Natural killer cell (primary cell): ENCODE data around the gene FBXO10. TPM values are rescaled to one million over a fixed set of nuclear protein-coding genes. Genes with fewer than 3 reads are reported as not detected.

Experiments
- ATAC-seq, 3 donors: fragments of 150-1000 bp in 2 of 3; fragments of 200-7000 bp in 1 of 3; cut with Tn5 transposase; 1 replicate in 1 of 3; 2 replicates in 2 of 3; pipeline ENCODE4 v1.10.0; 2021; ENCODE audit warnings: mild to moderate bottlenecking in 2 of 3, moderate library complexity in 2 of 3
- DNase-seq, 2 donors: peaks; one replicate each; pipeline versions ENCODE4 v3.0.0 to v3.0.0-alpha.2; 2013 to 2021; ENCODE audit warnings: mixed read lengths in 1 of 2
- H3K27ac ChIP-seq: one replicate; pipeline ENCODE4 v1.5.1; 2013; ENCODE audit warnings: mild to moderate bottlenecking, low read length
- H3K27me3 ChIP-seq: one replicate; pipeline ENCODE4 v1.6.1; 2013; ENCODE audit warnings: low read length; ENCODE audit not compliant: control insufficient read depth, insufficient read depth
- H3K36me3 ChIP-seq: one replicate; pipeline ENCODE4 v1.6.1; 2013; ENCODE audit warnings: low read length; ENCODE audit not compliant: control insufficient read depth, insufficient read depth
- H3K4me1 ChIP-seq: one replicate; pipeline ENCODE4 v1.6.1; 2013; ENCODE audit warnings: low read length; ENCODE audit not compliant: control insufficient read depth, insufficient read depth
- H3K4me3 ChIP-seq: one replicate; pipeline ENCODE4 v1.5.1; 2013; ENCODE audit warnings: low read length
- H3K9me3 ChIP-seq: one replicate; pipeline ENCODE4 v1.6.1; 2013; ENCODE audit warnings: low read length; ENCODE audit not compliant: control insufficient read depth, insufficient read depth
- H3K27ac Mint-ChIP-seq, 2 donors: one replicate each; pipeline ENCODE4 v1.8.0; 2022; ENCODE audit warnings: mild to moderate bottlenecking in 2 of 2, mixed read lengths in 2 of 2, moderate library complexity in 1 of 2
- H3K27me3 Mint-ChIP-seq, 2 donors: one replicate each; pipeline ENCODE4 v1.8.0; 2022; ENCODE audit warnings: low read depth in 2 of 2, mixed read lengths in 2 of 2
- H3K36me3 Mint-ChIP-seq: one replicate; pipeline ENCODE4 v1.8.0; 2022; ENCODE audit warnings: mixed read lengths
- H3K4me1 Mint-ChIP-seq, 2 donors: one replicate each; pipeline ENCODE4 v1.8.0; 2022; ENCODE audit warnings: mixed read lengths in 2 of 2
- H3K4me3 Mint-ChIP-seq: one replicate; pipeline ENCODE4 v1.8.0; 2022; ENCODE audit warnings: mild to moderate bottlenecking, moderate library complexity, mixed read lengths
- H3K9me3 Mint-ChIP-seq, 2 donors: one replicate each; pipeline ENCODE4 v1.8.0; 2022; ENCODE audit warnings: mixed read lengths in 2 of 2
- CTCF ChIP-seq: fragments of 200-600 bp; IDR thresholded peaks from one replicate; pipeline ENCODE4 v1.8.0; 2022; ENCODE audit warnings: antibody characterized with exemption
- WGBS: methylation state at CpG from one replicate; pipeline ENCODE4 v1.1.7; 2013; ENCODE audit warnings: missing lambda C conversion rate; ENCODE audit not compliant: insufficient coverage; 5-methylcytosine and 5-hydroxymethylcytosine counted together
- intact Hi-C: fragments of 100-400 bp; cut with micrococcal nuclease; formaldehyde crosslinking; loops from one replicate; pipeline ENCODE4 v1.14.2; 2022
- total RNA-seq, 4 donors: library from RNA; stranded (reverse); fragments of 120-200 nt in 1 of 4; gene quantifications; one replicate each; pipeline versions ENCODE4 v1.2.3 to v1.2.4, GENCODE V29; 2013 to 2022

The FBXO10 gene
- total RNA-seq, 3 donors from 2014 or later (not counting 1 experiment from before 2014, with no cell fraction given): 1.7 to 2.2 (median 2.1) TPM

DNA sequence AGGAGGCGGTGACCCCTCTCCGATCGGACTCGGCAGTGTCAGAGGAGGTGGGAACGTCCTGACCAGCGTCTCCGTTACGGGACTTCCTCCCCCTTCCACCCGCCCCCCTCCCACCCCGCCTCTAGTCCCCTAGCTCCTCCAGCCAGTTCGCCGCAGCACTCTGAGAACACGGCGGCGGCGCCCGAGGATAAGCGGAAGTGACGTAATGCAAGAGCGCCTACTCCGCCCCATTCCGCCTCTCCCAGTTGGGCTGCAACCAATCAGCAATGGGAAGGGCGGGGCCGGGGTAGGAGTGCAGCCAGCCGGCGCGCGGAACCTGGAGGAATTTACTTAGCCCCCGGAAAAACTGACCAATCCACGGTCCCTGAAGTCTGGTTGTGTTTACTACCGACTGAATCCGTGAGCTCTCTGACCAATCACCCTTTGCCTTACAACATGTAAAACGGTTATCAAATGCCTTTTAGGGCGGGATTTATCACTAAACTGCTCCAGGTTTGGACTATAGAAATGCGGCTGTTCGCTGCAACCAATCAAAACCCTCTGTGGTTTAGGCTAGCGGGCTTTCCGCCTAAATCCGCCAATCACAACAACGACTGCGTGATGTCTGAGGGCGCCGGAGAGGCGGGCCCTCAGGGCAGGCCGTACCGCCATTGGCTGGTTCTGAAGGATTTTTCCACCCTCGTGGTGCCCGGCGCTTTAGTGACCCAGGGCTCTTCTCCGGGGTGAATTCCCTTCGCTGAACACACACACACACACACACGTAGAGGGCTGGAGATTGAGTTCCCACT lies 110.7 kb downstream of the FBXO10 start, which contains the start of gene ZBTB5:
Gene ZBTB5 (minus strand): TSS at position 202 of the 788 bp plus-strand sequence. CDS start 22,899 bp downstream, outside the sequence.
- Histone ChIP-seq H3K36me3 (no peaks in the 10 kb centered on the region), H3K9me3 (no peaks in the 10 kb centered on the region), H3K4me1 (peaks cover 15% of the 10 kb centered on the region), H3K27ac (peak within 1 kb of the TSS; percentile 98), H3K4me3 (peak within 1 kb of the TSS; percentile 94), H3K27me3 (no peaks in the 10 kb centered on the region)
- no peaks in the 10 kb centered on the region for H3K9me3 Mint-ChIP-seq
- no peaks in the 10 kb centered on the region for H3K36me3 Mint-ChIP-seq
- peak; percentile 77 to 90 (median 80) for ATAC-seq
- H3K4me3 Mint-ChIP-seq: peak within 1 kb of the TSS; percentile 92
- H3K4me1 Mint-ChIP-seq: peaks cover 26 to 44% of the 10 kb centered on the region in 2 donors
- intact Hi-C loops: loop anchor here (1.0 kb wide), 3 partner anchors 20 to 43 kb away; partner anchors contain the start of genes GRHPR and POLR1E
- H3K27me3 Mint-ChIP-seq: no peaks in the 10 kb centered on the region
- under 1% methylated on average over 47 of the region's 52 CpGs for WGBS
- H3K27ac Mint-ChIP-seq: peak within 1 kb of the TSS; percentile 94 to 96
- no peak for TF ChIP-seq CTCF
- peak; percentile 99 for DNase-seq

- ATAC-seq (peak; percentile 44 to 64 (median 48)), DNase-seq (peak; percentile 71 to 93)
- H3K27ac Mint-ChIP-seq: peak overlapping the region; percentile 94 to 96
- H3K4me3 Mint-ChIP-seq: peak overlapping the region; percentile 92
- Histone ChIP-seq H3K4me1 (peaks cover 15% of the 10 kb centered on the region), H3K27me3 (no peaks in the 10 kb centered on the region), H3K4me3 (peak overlapping the region; percentile 94), H3K27ac (peak overlapping the region; percentile 98), H3K36me3 (no peaks in the 10 kb centered on the region), H3K9me3 (no peaks in the 10 kb centered on the region)
- H3K4me1 Mint-ChIP-seq: peaks cover 26 to 44% of the 10 kb centered on the region in 2 donors
- WGBS: under 1% methylated on average over 47 of the region's 47 CpGs
- H3K27me3 Mint-ChIP-seq: no peaks in the 10 kb centered on the region
- no peak for TF ChIP-seq CTCF
- intact Hi-C loops: loop anchor here (1.0 kb wide), 3 partner anchors 21 to 42 kb away; partner anchors contain the start of genes GRHPR and POLR1E
- H3K9me3 Mint-ChIP-seq: no peaks in the 10 kb centered on the region
- no peaks in the 10 kb centered on the region for H3K36me3 Mint-ChIP-seq
Observed at GRCh38 chr9:37464426-37465248, 111.5 kb downstream of the FBXO10 start.

GRCh38 chr9:37464006-37464405 lies 112.2 kb downstream of the FBXO10 start:
- 80% methylated on average over 2 of the region's 3 CpGs for WGBS
- no peak for TF ChIP-seq CTCF
- Histone ChIP-seq H3K36me3 (no peaks in the 10 kb centered on the region), H3K4me1 (peaks cover 15% of the 10 kb centered on the region), H3K9me3 (no peaks in the 10 kb centered on the region), H3K27ac (no peak overlapping the region), H3K4me3 (no peak overlapping the region), H3K27me3 (no peaks in the 10 kb centered on the region)
- H3K36me3 Mint-ChIP-seq: no peaks in the 10 kb centered on the region
- peak overlapping the region; percentile 94 to 96 for H3K27ac Mint-ChIP-seq
- DNase-seq: no peak
- H3K9me3 Mint-ChIP-seq: no peaks in the 10 kb centered on the region
- peaks cover 26 to 44% of the 10 kb centered on the region in 2 donors for H3K4me1 Mint-ChIP-seq
- peak overlapping the region; percentile 92 for H3K4me3 Mint-ChIP-seq
- H3K27me3 Mint-ChIP-seq: no peaks in the 10 kb centered on the region
- no peak for ATAC-seq
- intact Hi-C loops: no loop called here

Other genes with a start within 250 kb of the FBXO10 start
- gene GRHPR, start 153.7 kb downstream of the FBXO10 start, total RNA-seq: 10 to 100 TPM; 38.1 to 55.6 (median 41.1) TPM
- 10 to 100 TPM; 12.6 to 14.2 (median 13.3) TPM for gene ZBTB5, start 110.9 kb downstream of the FBXO10 start, total RNA-seq
- gene POLR1E, start 90.4 kb downstream of the FBXO10 start, total RNA-seq: 10 to 100 TPM; 17.4 to 23.8 (median 17.8) TPM
- gene TOMM5, start 16.2 kb upstream of the FBXO10 start, total RNA-seq: 10 to 100 TPM; 29.3 to 38.9 (median 36.7) TPM
- gene FRMPD1, start 74.6 kb upstream of the FBXO10 start, total RNA-seq: not detected
- gene TRMT10B, start 177.4 kb upstream of the FBXO10 start, total RNA-seq: 10 to 100 TPM; 13.2 to 15.4 (median 13.3) TPM
- gene EXOSC3, start 208.7 kb upstream of the FBXO10 start, total RNA-seq: 10 to 100 TPM; 20.3 to 42.7 (median 24.5) TPM
- 10 to 100 TPM; 12.9 to 21.0 (median 18.5) TPM for gene DCAF10, start 224.4 kb upstream of the FBXO10 start, total RNA-seq